NCI-H187 (cell line): ENCODE data around the gene KLK1.
"Not testable (repeated sequence)": the region's sequence is repeated elsewhere in the genome, so short reads cannot be mapped to it uniquely, and the experiment has no call there.

ENCODE experiments used
- DNase-seq, 2 experiments: peaks; one replicate each; lab custom pipeline; 2025; lab: John Stamatoyannopoulos, UW

The KLK1 gene

GRCh38 chr19:50814883-50815282 lies 8.7 kb downstream of the KLK1 start:
- DNase-seq: no peak

DNA sequence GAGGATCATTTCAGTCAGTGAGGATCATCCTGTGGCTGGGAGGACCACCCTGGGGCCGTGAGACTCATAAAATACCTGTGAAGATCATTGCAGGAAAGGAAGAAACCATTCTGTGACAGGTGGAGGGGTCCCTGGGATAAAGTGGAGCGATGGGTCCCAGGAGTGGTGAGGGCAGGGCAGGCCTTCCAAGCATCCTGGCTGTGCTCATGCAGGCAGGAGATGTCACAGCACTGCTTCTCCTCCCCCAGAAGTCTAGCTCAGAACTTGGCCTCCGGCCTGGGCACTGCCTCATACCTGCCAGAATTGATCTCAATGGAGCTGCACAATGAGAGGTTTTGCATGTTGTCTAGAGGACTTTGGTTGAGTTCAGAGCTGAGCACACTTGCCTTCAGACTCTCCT lies 11.1 kb downstream of the KLK1 start:
- DNase-seq: no peak

GRCh38 chr19:50811622-50812238 lies 11.9 kb downstream of the KLK1 start:
- DNase-seq: not testable (repeated sequence)

DNA sequence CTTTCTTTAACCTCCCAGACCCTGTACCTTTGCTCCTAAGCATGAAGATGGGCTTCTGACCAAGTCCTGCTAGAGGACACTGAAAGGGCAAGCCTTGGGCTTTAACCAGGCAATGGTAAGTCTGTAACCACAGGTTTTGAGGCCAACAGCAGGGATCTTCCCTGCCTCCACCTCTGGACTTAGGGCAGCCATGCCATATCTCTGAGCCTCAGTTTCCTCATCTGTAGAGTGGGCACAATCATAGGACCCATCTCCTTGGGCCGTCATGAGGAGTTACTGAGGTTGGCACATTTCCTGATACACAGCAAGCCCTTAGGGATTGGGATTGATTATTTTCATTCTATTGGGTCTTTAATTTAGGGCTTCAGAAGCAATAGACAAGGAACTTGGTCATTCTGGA lies 14.7 kb downstream of the KLK1 start:
- DNase-seq: no peak

- DNase-seq: peak; percentile 97 to 98
Measured at GRCh38 chr19:50804420-50805272, 18.9 kb downstream of the KLK1 start.

GRCh38 chr19:50803633-50804419 lies 19.8 kb downstream of the KLK1 start:
- DNase-seq: peak in 1 of 2 experiments; percentile 67

GRCh38 chr19:50801107-50801506 lies 22.5 kb downstream of the KLK1 start:
- DNase-seq: no peak

- DNase-seq: no peak
Measured at GRCh38 chr19:50799547-50799851, 24.1 kb downstream of the KLK1 start.

DNA sequence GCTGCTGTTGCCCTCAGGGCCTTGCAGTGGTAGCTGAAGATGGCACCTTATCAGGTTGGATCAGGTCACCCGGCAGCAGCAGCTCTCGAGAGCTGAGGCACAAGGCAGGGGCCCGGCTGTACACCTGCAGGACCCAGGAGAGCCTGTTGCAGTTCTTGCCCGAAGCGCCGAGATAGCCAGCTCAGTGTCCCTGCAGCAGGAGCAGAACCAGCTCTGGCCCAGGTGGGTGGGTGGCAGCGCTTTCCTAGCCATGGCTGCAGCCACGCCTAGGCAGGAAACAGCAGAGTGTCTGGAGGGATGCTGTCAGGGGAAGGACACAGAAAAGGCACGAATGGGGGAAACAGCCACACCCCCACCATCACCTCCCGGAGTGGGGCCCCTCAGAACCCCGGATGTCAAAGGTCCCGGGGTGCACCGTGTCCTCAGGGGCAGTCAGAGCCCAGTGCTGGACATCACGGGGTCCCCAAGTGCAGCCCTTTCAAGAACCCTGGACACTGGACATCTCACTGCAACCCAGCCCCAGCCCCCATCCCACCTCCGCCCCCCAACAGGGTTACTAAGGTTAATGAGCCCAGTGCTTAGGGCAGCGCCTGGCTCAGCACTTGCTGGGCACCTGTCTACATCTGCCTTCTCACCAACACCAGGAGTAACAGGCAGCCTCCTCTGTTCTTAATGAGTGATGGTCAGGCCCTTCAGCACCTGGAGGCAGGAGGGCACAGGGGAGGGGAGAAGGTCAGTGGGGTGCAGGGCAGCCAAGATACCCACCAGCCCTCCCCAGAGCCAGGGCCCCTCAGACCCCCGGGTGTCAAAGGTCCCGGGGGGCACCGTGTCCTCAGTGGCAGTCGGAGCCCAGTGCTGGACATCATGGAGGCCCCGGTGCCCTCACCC lies 24.7 kb downstream of the KLK1 start:
- DNase-seq: no peak

DNA sequence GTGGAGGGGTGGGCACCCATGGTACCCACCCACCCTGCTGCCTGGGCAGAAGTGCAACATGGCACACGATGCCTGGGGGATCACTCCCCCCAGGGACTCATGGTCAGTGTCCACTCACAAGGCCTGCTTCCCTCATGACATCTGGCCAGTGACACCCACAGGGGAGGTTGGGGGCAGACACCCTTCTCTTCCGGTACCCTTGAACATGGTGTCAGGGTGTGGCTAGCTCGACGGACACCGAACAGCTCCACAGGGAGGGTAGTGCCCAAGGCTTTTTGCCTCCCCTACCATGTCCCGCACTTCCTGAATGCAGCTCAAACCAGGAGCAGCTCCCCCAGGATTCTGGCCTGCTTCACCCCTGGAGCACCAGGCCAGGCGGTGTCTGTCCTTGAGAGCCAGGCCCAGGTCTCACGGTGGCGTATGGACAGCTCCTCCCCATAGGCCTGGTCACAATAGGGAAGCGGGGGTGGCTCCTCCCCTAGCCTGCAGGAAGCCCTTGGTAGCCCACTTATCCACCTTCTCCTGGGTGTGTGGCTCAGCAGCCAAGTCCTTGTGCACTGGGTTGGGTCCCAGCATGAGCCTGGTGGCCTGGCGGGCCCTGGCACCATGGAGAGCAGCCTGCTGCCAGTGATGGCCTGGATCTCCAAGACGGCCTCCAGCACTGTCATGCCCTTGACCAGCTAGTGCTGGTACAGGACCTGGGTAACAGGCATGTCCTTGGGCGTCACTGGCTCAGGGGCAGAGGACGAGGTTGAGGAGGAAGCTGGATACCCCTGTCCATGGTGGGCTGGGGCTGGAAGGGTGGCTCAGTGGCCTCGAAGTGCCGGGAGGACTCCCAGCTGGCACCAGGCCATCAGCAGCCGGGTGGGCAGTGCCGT lies 25.6 kb downstream of the KLK1 start:
- DNase-seq: no peak

GRCh38 chr19:50797429-50797780 lies 26.2 kb downstream of the KLK1 start:
- DNase-seq: no peak

GRCh38 chr19:50796634-50797428 lies 26.8 kb downstream of the KLK1 start:
- DNase-seq: no peak

DNA sequence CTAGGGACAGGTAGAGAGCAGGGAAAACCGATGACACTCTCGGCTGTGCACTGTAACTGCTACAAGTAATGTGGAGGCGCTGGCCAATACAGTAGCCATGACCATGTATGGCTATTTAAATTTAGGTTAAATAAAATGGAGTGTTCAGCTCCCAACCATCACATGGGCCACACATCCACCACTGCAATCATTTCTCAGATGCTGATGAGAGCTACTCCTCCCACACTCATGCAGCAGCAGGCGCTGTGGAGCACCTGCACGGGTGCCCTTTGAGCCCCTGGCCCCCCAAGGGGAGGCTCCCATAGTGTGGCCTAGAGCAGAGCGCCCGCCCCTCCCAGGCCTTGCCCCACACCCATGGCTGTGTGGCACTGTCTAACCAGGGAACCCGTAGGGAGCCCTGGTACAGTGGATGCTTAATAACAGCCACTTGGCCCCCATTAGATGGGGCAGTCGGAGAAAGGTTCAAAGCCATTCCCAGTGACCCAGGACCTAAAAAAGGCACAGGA lies 27.4 kb downstream of the KLK1 start:
- no peak for DNase-seq

DNA sequence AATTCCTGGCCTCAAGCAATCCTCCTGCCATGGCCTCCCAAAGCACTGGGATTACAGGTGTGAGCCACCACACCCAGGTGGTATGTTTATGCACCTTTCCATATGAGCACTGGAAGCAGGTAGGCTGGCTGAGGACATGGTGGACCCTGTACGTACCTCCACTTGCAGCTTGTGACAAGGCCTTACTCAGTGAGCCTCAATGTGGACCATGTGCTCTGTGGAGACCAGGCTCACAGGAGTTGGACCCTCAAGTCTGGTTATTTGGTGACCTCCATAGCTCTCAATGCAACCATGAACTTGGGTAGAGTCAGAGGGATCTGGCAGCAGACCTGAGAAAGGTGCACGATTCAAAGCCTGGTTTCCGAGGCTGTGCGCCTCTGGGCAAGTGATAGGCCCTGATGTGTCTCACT lies 27.9 kb downstream of the KLK1 start:
- no peak for DNase-seq

DNA sequence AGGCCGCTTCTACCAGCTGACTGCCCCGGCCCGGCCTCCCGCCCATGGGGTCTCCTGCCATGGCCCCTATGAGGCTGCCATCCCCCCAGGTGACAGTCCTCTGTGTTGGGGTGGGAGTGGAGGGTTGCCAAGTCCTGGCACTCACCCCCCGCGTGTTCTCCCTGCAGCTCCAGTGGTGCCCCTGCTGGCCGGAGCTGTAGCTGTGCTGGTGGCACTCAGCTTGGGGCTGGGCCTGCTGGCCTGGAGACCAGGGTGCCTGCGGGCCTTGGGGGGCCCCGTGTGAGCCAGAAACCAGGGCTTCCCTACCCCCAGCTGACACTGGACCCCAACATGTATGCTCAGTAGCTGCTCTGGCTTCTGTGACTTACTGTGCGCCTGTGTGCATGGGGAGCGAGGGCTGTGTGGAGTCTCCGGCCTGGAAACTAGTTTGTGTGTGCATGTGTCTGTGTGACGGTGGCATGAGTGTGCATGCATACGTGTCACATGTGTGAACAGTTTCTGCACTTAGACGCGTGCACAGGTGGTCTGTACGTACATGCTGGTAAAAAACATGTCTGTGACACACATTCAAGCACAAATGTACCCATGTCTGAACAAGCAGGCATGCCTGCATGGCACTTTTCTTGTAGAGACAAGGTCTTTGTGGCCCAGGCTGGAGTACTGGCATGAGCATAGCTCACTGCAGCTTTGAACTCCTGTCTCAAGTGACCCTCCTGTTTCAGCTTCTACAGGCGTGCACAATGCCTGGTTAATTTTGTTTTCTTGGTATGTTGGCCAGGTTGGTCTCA lies 28.5 kb downstream of the KLK1 start:
- DNase-seq: no peak

- no peak for DNase-seq
Measured at GRCh38 chr19:50794074-50794875, 29.3 kb downstream of the KLK1 start.

GRCh38 chr19:50793558-50794065 lies 30.0 kb downstream of the KLK1 start:
- DNase-seq: no peak
